Measurements from ENCODE around the gene HNF4A.
A peak's percentile ranks its signal among the peaks of the same experiment; 100 is the strongest.
"Not testable (repeated sequence)": the region's sequence is repeated elsewhere in the genome, so short reads cannot be mapped to it uniquely, and the experiment has no call there.

HNF4A gene

GRCh38 chr20:44355498-44356352 lies at the start of gene HNF4A:
Gene HNF4A (plus strand): TSS chr20:44355699. CDS start chr20:44355805, 106 bp downstream.
- DNase-seq: no peak

DNA sequence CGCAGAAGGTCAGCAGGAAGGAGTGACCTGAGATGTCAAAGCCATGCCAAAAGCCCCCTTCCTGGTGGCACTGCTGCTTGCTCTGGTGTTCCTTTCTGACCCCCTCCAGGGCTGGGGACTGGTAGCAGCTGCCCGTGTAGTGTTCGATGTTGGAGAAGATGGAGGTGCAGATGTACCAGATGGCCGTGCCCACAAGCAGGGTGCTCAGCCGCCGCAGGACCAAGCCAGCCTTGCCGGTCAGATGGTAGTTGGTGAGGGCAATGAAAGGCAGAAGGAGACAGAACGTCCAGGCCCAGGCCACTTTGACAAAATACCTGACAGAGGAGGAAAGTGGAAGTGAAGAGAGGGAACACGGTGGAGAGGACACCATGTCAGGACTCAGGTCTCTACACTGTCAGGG lies 48.6 kb upstream of the HNF4A start:
- DNase-seq: no peak

DNA sequence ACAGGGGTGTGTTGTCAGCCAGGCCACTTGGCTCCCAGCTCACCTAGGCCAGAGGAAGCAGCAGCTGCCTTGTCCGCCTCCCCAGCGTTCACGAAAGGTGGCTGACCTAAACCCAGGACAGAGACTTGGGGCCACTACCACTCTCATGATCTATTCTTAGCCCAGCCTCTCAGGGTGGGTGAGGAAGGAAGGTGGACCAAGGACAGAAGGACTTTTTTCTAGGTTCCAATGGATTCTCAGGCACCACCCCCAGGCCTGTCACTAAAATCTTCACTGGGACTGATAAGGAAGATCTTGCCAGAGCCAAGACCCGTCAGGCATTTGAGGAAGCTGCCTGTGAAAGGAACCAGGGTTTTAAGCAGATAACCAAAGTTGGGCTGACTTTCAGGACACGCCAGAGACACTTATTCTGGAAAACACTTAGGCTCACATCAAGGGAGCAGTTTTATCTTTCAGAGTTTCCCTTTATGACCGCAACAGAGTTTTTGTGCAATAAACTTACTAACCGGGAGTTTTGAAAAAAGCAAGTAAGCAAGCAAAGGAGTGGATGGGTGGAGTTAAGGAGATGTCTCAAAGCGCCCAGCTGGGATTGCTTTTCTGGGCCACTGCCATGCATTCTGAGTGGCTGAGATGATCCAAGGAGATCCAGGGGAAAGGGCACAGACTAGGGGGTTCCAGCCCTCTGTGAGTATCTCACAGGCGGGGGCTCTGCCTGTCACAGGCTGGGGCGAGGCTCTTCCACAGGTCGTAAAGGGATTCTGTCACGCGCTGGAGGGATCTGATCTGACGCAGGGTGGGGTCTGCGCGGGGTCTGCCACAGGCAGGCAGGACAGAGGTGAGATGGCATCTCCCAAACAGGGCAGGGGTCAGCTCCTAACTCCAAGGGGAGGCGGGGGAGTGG lies 45.5 kb upstream of the HNF4A start:
- no peak for DNase-seq

DNA sequence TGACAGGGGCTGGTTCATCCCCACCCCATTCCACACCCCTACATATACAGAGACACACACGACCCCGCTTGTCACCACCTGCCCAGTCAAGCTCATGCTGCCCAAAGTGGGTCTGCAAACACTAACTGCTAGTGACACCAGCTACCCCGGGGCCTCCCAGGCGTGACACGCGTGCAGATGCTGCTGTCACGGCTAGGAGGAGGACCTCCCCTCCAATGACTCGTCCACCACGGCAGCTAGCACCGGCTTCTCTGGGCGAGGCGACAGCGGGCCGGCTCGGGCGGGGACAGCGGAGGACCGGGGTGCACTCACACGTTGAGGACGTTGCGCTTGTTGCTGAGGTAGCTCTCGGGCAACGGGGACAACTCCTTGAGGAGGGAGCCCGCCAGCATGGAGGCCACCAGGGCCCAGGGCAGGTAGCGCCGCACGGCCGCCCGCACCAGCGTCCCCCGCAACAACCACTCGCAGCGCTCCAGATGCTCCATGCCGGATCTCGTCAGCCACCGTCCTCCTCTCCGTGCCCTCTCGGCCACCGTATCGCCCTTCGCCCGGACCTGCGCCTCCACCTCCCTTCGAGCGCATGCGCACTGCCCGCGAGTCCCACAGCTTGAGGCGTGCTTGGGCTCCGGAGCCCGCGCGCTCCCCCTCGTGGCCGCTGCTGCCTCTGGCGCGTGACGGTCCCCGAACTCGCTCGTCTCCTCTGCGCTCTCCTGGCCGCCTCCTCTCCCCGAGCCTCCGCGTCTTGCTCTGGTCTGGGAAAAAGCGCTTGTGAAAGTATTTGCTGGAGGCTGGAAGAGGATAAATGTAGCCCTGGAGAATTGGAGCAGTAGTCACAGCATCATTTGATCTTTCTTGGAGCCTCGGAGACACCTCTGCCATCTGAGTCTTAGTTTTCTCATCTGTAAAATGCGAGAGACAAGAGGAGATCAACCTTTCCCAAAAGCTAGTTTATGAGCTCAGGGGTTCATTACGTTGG lies 44.5 kb upstream of the HNF4A start, which contains the start of gene FITM2:
Gene FITM2, minus strand, starts transcription at position 539 of the 976 bp plus-strand sequence. Its CDS starts 54 bp downstream, at position 485.
- DNase-seq: peak; percentile 99

DNA sequence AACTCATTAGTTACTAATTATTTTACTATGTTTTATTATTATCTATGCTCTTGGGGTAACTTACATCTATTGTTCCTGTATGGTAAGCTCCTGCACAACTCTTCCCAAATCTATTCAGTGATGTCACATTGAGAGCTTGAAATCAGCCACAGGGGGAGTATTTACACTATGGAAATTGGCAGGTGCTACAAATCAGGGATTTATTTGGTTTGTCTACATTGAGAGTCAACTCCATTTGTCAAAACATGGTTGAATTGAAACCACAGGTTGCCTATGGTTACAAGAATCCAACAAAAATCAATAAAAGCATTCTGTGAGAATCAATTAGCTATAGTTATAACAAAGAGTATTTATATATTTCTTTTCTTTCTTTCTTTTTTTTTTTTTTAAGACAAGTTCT lies 40.6 kb upstream of the HNF4A start:
- no peak for DNase-seq

GRCh38 chr20:44319839-44320422 lies 35.6 kb upstream of the HNF4A start:
- no peak for DNase-seq

DNA sequence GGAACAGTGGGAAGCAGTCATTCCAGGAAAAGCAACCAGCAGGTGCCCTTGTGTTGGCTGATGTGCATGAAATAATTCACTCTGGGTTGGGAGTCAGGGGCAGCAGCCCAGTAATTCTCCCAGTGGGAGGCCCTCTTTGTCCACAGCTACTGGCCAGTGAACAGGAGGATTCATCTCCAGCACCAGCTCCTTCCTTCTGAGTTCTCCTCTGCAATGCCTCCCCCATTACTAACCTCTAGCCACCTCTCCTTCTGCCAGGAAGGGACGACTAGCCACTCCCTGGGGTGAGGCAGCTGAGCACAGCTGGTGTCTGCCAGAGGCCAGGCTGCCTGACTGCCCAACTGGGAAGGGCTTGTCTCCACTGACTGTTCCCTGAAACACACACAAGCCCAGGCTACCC lies 31.2 kb upstream of the HNF4A start:
- DNase-seq: no peak

DNA sequence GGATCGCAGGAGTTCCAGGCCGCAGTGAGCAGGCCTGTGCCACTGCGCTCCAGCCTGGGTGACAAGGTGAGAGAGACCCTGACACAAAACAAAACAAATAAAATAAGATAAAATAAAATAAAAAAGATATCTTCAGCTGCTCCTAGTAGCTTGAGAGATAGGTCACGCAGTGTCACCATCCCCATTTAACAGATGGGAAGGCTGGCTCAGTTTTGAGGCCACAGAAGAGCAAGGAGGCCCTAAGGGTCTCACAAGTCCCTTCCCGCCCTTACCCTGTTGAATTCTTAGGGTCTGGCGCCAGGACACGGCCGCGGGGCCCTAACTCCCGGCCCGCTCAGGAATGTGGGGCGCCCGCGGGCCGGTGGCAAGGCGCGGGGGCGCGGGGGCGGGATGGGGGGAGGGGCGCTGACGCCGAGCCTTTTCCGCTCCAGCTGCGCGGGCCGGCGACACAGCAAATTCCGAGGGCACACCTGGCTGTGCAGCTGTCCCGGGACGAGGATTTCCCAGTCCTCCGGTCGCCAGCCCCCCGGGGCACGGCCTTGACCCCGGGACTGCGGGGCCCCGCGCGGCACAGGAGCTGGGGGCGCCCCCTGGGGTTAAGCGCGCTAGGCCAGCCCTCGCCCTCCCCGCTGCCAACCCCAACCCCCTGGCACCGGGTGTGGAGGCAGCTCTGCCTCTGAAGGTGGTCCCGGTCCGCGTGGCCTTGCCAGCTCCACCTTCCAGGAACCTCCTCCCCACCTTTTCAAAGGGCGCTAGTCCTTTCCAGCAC lies 28.9 kb upstream of the HNF4A start:
- no peak for DNase-seq

DNA sequence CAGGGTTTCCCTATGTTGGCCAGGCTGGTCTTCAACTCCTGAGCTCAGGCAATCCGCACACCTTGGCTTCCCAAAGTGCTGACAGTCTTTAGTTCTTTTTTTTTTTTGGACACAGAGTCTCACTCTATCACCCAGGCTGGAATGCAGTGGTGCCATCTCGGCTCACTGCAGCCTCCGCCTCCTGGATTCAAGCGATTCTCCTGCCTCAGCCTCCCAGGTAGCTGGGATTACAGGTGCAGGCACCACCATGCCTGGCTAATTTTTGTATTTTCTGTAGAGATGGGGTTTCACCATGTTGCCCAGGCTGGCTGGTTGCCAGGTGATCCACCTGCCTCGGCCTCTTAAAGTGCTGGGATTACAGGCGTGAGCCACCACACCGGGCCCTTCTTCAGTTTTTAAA lies 27.8 kb upstream of the HNF4A start:
- DNase-seq: not testable (repeated sequence)

DNA sequence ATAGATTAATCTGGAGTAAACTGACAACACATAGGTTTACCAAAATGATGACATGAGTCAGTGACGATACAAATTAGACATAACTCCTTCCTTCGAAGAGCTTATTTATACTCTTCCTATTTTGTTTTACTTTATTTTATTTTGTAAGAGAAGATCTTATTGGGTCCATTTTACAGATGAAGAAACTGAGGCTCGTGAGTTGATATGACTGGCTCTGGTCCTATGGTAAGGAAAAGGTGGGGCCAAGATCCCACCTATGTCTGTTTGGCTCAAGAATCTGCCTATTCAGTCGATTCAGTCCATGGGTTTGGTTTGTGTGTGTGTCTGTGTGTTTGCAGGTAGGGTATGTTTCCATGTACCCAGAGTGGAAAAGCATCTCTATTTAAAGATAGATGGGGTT lies 27.1 kb upstream of the HNF4A start:
- no peak for DNase-seq

GRCh38 chr20:44331201-44331600 lies 24.3 kb upstream of the HNF4A start:
- DNase-seq: no peak

DNA sequence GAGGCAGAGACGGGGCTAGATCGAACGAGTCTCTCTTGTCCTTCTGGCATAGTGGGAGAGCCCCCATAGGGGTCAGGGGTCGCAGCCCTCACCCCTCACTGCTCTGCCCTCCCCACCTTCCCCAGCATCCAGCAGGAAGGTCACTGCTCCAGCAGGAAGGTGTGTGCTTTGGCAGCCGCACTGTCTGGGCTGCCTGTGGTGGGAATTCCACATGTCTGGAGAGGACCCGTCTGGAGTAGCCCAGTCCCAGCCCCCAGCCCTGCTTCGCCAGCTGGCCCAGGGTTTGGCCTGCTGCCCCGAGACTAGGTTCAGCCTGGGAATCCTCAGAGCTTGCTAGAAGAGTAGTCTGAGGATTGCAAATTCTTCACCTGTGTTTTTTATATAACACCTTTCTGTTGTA lies 21.2 kb upstream of the HNF4A start:
- no peak for DNase-seq

DNA sequence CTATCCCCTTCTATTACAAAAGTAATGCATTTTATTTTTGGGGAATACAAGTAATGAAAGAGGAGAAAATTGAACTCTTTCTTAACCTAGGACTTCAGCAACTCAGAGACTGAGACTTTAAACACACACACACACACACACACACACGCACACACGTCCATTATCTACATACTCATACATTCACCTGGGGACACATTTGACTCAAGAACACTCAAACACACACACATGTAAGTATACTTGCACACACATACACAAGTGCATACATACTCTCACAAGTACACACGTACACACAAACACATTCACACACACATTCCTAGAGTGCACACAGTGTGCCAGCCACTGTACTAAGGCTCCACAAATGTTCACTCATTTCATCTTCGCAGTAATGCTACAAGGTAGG lies 20.8 kb upstream of the HNF4A start:
- no peak for DNase-seq

GRCh38 chr20:44335675-44336074 lies 19.8 kb upstream of the HNF4A start:
- DNase-seq: no peak

- DNase-seq: no peak
Measured at GRCh38 chr20:44336086-44336485, 19.4 kb upstream of the HNF4A start.

DNA sequence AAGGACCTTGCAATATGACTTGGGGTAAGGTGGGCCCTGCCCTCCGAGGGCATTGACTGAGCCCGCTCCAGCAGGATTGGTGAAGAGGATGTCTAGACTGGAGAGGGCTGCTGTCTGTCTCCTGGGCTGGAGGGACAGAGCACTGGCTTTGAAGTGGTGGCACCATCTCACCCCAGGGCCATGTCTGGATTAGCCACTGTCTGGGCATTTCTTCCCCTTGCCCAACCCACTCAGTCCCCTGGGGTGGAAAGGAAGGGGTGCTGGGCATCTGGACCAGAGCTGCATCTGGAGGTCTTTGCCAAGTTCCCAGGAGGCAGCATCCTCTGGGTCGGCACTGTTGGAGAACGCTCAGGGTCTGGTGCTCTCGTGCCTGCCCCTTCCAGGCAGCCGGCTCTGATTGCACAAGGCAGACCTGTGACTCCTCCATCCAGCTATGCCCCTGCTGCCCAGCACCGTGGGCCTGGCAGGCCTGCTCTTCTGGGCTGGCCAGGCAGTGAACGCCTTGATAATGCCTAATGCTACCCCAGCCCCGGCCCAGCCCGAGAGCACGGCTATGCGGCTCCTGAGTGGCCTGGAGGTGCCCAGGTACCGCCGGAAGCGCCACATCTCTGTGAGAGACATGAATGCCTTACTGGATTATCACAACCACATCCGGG lies 18.6 kb upstream of the HNF4A start, which contains the start of gene R3HDML:
Gene R3HDML, plus strand, starts transcription at position 319 of the 656 bp plus-strand sequence. Its CDS starts 115 bp downstream, at position 434.
- DNase-seq: no peak

DNA sequence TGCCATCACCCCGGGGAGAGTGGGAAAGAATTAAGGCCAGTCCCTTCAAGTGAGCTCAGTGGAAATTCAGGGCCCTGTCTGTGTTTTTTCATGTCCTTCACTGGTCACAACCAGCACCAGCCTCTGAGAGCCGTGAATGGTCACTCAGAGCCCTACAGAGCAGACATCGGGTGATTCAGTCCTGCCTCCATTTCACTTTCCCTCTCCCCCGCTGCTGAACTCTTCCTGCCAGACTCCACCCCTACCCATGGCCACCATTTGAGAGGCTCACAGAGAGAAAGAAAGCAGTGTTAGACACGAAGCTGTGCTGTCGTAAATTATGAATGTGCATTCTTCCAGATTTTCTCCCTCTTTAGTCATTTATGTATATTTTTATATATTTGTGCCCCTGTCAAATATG lies 13.3 kb upstream of the HNF4A start:
- DNase-seq: no peak

DNA sequence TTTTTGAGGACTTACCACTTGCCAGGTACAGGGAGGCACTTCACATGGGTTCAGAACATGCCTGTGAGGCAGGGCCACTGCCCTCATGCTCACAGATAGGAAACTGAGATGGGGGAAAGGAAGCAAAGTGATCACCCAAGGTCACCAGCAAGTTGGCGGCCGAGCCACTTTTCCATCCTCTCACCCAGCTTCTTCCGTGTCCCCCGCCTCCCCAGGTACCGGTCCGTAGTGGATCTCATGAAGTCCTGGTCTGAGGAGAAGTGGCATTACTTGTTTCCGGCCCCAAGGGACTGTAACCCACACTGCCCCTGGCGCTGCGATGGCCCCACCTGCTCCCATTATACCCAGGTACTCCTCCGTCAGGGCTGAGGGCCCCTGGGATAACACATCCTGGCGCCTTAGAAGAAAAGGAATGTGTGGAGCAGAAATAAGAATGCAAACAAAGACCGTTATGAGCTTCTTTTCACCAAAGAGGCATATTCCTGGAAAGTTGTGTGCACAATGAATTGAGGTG lies 12.3 kb upstream of the HNF4A start:
- DNase-seq: no peak

- DNase-seq: no peak
Measured at GRCh38 chr20:44344723-44345122, 10.8 kb upstream of the HNF4A start.

GRCh38 chr20:44345147-44345546 lies 10.4 kb upstream of the HNF4A start:
- no peak for DNase-seq

Data from stimulated activated CD4-positive, alpha-beta T cell treated with anti-CD3 and anti-CD28 coated beads, Interleukin-4, amount 100 ng/mL, for 24 hours (primary cell).